Measurements from ENCODE around the gene ABCB1. TPM values are rescaled to one million over a fixed set of nuclear protein-coding genes. Genes with fewer than 3 reads are reported as not detected.

The ABCB1 gene
- 0.80 and 1.2 TPM in 2 replicates for total RNA-seq (2014; rRNA removed; shearing (Covaris generic))
- polyA plus RNA-seq (2016; fragmentation: Nextera tagmentation; extraction: Ambion mirVana): 0.42 and 0.53 TPM in 2 replicates
- long read RNA-seq, partial matches to known transcripts: 0 of 1 reads
- long read RNA-seq, other reads (novel, unspliced or antisense): 1 of 1 reads

DNA sequence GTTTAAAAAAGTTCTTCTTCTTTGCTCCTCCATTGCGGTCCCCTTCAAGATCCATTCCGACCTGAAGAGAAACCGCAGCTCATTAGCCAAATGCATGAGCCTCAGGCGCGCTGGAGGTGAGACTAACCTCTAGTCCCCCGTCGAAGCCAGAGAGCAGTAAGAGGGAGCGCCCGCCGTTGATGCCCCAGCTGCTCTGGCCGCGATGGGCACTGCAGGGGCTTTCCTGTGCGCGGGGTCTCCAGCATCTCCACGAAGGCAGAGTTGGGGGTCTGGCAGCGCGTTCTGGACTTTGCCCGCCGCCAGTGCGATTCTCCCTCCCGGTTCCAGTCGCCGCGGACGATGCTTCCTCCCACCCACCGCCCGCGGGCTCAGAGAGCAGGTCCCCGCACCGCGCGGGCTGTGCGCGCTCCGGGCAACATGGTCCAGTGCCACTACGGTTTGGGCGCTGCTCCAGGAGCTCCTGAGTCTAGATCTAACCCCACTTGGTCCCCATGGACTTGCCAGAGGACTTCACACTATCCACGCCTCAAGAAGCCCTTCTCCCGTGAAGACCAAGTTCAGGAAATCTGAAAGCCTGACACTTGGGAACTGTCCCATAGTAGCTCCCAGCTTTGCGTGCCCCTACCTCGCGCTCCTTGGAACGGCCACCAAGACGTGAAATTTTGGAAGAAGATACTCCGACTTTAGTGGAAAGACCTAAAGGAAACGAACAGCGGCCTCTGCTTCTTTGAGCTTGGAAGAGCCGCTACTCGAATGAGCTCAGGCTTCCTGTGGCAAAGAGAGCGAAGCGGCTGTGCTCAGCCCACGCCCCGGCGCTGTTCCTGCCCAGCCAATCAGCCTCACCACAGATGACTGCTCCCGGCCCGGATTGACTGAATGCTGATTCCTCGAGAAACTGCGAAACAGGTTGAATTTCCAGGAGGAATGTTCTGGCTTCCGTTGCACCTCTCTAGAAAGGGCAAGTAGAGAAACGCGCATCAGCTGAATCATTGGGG lies at the start of gene ABCB1:
TSS of gene ABCB1 (minus strand) at position 755 of the 995 bp plus-strand sequence. CDS start at position 55, 700 bp downstream.
- H3K4me3 Mint-ChIP-seq: peak within 1 kb of the TSS; percentile 76
- peak within 1 kb of the TSS; percentile 89 for H3K4me2 ChIP-seq
- peak within 1 kb of the TSS; percentile 66 for H3K4me3 ChIP-seq
- H3K27me3 Mint-ChIP-seq (ENCODE audit: insufficient read depth, low read depth, poor library complexity): peaks cover 27% of the 10 kb centered on the region
- DNase-seq (ENCODE audit: low spot score): peak; percentile 86
- no peaks in the 10 kb centered on the region for H3K36me3 ChIP-seq (ENCODE audit: insufficient read depth)
- peak within 1 kb of the TSS; percentile 99 for H2AFZ ChIP-seq
- no peaks in the 10 kb centered on the region for H3F3A ChIP-seq (replicated peaks; ENCODE audit: low read depth)
- peak; percentile 98 for ATAC-seq
- H3K36me3 Mint-ChIP-seq (ENCODE audit: low read depth): no peaks in the 10 kb centered on the region
- 0 out of 2 replicates have a peak, but pooled peaks cover 4% of the 10 kb centered on the region for H4K20me1 ChIP-seq (replicated peaks; ENCODE audit: insufficient read depth)
- no peaks in the 10 kb centered on the region; the same call in 2 of the 3 replicates for H3K9me3 Mint-ChIP-seq
- peaks cover 39% of the 10 kb centered on the region for H3K27me3 ChIP-seq (ENCODE audit: insufficient read depth)
- H3K9me2 ChIP-seq (ENCODE audit: insufficient read depth): no peaks in the 10 kb centered on the region
- H3K4me1 ChIP-seq (ENCODE audit: insufficient read depth): no peaks in the 10 kb centered on the region
- peaks cover 8% of the 10 kb centered on the region for H3K4me1 Mint-ChIP-seq
- no peak within 1 kb of the TSS for H3K27ac Mint-ChIP-seq
- H3K79me2 ChIP-seq (replicated peaks; ENCODE audit: insufficient read depth): no peaks in the 10 kb centered on the region
- no peak within 1 kb of the TSS for H3K27ac ChIP-seq (ENCODE audit: low read depth)
- TF ChIP-seq NANOG (IDR thresholded peaks at IDR 0.05; ENCODE audit: borderline replicate concordance): no peak
- TF ChIP-seq, protein P1, sequence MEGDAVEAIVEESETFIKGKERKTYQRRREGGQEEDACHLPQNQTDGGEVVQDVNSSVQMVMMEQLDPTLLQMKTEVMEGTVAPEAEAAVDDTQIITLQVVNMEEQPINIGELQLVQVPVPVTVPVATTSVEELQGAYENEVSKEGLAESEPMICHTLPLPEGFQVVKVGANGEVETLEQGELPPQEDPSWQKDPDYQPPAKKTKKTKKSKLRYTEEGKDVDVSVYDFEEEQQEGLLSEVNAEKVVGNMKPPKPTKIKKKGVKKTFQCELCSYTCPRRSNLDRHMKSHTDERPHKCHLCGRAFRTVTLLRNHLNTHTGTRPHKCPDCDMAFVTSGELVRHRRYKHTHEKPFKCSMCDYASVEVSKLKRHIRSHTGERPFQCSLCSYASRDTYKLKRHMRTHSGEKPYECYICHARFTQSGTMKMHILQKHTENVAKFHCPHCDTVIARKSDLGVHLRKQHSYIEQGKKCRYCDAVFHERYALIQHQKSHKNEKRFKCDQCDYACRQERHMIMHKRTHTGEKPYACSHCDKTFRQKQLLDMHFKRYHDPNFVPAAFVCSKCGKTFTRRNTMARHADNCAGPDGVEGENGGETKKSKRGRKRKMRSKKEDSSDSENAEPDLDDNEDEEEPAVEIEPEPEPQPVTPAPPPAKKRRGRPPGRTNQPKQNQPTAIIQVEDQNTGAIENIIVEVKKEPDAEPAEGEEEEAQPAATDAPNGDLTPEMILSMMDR (conservative IDR thresholded peaks at IDR 0.05; ENCODE audit: low read depth in 2 of 2): no peak
- TF ChIP-seq, protein P2, sequence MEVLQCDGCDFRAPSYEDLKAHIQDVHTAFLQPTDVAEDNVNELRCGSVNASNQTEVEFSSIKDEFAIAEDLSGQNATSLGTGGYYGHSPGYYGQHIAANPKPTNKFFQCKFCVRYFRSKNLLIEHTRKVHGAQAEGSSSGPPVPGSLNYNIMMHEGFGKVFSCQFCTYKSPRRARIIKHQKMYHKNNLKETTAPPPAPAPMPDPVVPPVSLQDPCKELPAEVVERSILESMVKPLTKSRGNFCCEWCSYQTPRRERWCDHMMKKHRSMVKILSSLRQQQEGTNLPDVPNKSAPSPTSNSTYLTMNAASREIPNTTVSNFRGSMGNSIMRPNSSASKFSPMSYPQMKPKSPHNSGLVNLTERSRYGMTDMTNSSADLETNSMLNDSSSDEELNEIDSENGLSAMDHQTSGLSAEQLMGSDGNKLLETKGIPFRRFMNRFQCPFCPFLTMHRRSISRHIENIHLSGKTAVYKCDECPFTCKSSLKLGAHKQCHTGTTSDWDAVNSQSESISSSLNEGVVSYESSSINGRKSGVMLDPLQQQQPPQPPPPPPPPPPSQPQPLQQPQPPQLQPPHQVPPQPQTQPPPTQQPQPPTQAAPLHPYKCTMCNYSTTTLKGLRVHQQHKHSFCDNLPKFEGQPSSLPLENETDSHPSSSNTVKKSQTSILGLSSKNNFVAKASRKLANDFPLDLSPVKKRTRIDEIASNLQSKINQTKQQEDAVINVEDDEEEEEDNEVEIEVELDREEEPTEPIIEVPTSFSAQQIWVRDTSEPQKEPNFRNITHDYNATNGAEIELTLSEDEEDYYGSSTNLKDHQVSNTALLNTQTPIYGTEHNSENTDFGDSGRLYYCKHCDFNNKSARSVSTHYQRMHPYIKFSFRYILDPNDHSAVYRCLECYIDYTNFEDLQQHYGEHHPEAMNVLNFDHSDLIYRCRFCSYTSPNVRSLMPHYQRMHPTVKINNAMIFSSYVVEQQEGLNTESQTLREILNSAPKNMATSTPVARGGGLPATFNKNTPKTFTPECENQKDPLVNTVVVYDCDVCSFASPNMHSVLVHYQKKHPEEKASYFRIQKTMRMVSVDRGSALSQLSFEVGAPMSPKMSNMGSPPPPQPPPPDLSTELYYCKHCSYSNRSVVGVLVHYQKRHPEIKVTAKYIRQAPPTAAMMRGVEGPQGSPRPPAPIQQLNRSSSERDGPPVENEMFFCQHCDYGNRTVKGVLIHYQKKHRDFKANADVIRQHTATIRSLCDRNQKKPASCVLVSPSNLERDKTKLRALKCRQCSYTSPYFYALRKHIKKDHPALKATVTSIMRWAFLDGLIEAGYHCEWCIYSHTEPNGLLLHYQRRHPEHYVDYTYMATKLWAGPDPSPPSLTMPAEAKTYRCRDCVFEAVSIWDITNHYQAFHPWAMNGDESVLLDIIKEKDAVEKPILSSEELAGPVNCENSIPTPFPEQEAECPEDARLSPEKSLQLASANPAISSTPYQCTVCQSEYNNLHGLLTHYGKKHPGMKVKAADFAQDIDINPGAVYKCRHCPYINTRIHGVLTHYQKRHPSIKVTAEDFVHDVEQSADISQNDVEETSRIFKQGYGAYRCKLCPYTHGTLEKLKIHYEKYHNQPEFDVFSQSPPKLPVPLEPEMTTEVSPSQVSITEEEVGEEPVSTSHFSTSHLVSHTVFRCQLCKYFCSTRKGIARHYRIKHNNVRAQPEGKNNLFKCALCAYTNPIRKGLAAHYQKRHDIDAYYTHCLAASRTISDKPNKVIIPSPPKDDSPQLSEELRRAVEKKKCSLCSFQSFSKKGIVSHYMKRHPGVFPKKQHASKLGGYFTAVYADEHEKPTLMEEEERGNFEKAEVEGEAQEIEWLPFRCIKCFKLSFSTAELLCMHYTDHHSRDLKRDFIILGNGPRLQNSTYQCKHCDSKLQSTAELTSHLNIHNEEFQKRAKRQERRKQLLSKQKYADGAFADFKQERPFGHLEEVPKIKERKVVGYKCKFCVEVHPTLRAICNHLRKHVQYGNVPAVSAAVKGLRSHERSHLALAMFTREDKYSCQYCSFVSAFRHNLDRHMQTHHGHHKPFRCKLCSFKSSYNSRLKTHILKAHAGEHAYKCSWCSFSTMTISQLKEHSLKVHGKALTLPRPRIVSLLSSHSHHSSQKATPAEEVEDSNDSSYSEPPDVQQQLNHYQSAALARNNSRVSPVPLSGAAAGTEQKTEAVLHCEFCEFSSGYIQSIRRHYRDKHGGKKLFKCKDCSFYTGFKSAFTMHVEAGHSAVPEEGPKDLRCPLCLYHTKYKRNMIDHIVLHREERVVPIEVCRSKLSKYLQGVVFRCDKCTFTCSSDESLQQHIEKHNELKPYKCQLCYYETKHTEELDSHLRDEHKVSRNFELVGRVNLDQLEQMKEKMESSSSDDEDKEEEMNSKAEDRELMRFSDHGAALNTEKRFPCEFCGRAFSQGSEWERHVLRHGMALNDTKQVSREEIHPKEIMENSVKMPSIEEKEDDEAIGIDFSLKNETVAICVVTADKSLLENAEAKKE (CRISPR knock-in tag; IDR thresholded peaks at IDR 0.05): no peak
- TF ChIP-seq ZNF331 (CRISPR knock-in tag; IDR thresholded peaks at IDR 0.05; ENCODE audit: low read depth): no peak
- TF ChIP-seq EZH2 (IDR thresholded peaks at IDR 0.05; ENCODE audit: low read depth, unreplicated experiment): peak; percentile 34
- no peak for TF ChIP-seq CREB1 (CRISPR knock-in tag; IDR thresholded peaks at IDR 0.05; ENCODE audit: low read depth)
- TF ChIP-seq, protein P3, sequence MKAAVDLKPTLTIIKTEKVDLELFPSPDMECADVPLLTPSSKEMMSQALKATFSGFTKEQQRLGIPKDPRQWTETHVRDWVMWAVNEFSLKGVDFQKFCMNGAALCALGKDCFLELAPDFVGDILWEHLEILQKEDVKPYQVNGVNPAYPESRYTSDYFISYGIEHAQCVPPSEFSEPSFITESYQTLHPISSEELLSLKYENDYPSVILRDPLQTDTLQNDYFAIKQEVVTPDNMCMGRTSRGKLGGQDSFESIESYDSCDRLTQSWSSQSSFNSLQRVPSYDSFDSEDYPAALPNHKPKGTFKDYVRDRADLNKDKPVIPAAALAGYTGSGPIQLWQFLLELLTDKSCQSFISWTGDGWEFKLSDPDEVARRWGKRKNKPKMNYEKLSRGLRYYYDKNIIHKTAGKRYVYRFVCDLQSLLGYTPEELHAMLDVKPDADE (IDR thresholded peaks at IDR 0.05): no peak
- no peak for TF ChIP-seq ZNF114 (CRISPR knock-in tag; IDR thresholded peaks at IDR 0.05)
- no peak for TF ChIP-seq STAT1 (IDR thresholded peaks at IDR 0.05; ENCODE audit: unreplicated experiment)
- no peak for TF ChIP-seq EZH2phosphoT487 (IDR thresholded peaks at IDR 0.05; ENCODE audit: unreplicated experiment)
- peak; percentile 30; the same call in 1 of the 2 replicates for TF ChIP-seq POLR2AphosphoS5 (IDR thresholded peaks at IDR 0.05; ENCODE audit: low read depth)
- no peak for TF ChIP-seq JUNB (IDR thresholded peaks at IDR 0.05; ENCODE audit: unreplicated experiment)

Data from GM23338 (cell line).